ENCODE results near the gene WWP2.

The WWP2 gene

GRCh38 chr16:69859105-69859989 lies 97.2 kb downstream of the WWP2 start:
- DNase-seq: no peak

- no peak for DNase-seq
Observed at GRCh38 chr16:69860233-69861231, 98.4 kb downstream of the WWP2 start.

GRCh38 chr16:69861292-69862030 lies 99.3 kb downstream of the WWP2 start:
- no peak for DNase-seq

GRCh38 chr16:69863401-69864281 lies 101.5 kb downstream of the WWP2 start:
- DNase-seq: no peak

GRCh38 chr16:69865701-69866100 lies 103.6 kb downstream of the WWP2 start:
- no peak for DNase-seq

- no peak for DNase-seq
Observed at GRCh38 chr16:69867784-69868560, 105.8 kb downstream of the WWP2 start.

- no peak for DNase-seq
Observed at GRCh38 chr16:69870761-69871160, 108.6 kb downstream of the WWP2 start.

GRCh38 chr16:69871708-69872107 lies 109.6 kb downstream of the WWP2 start:
- DNase-seq: no peak

- DNase-seq: no peak
Observed at GRCh38 chr16:69872888-69873287, 110.8 kb downstream of the WWP2 start.

- DNase-seq: no peak
Observed at GRCh38 chr16:69873783-69874182, 111.7 kb downstream of the WWP2 start.

- DNase-seq: no peak
Observed at GRCh38 chr16:69874271-69874670, 112.1 kb downstream of the WWP2 start.

- no peak for DNase-seq
Observed at GRCh38 chr16:69880640-69881133, 118.6 kb downstream of the WWP2 start.

- DNase-seq: no peak
Observed at GRCh38 chr16:69881141-69881540, 119.0 kb downstream of the WWP2 start.

- DNase-seq: no peak
Observed at GRCh38 chr16:69883744-69884143, 121.6 kb downstream of the WWP2 start.

GRCh38 chr16:69885722-69886121 lies 123.6 kb downstream of the WWP2 start:
- DNase-seq: no peak

GRCh38 chr16:69886726-69887125 lies 124.6 kb downstream of the WWP2 start:
- DNase-seq: no peak

- no peak for DNase-seq
Observed at GRCh38 chr16:69888005-69888590, 126.0 kb downstream of the WWP2 start.

- no peak for DNase-seq
Observed at GRCh38 chr16:69889295-69889964, 127.3 kb downstream of the WWP2 start.

GRCh38 chr16:69890114-69890891 lies 128.2 kb downstream of the WWP2 start:
- DNase-seq: no peak

Measured in CD4-positive, alpha-beta T cell treated with Interleukin-4 for 1 hour (primary cell).